HEK293 (cell line): Measurements from ENCODE around the gene ASTN2.

Experiments
- CTCF ChIA-PET: fragments of 350-600 bp; formaldehyde crosslinking; extraction: SDS; loops from one replicate; lab custom pipeline; 2021; ENCODE audit warnings: antibody characterized with exemption; lab: Yijun Ruan, JAX
- POLR2A ChIA-PET: fragments of 300-600 bp; formaldehyde crosslinking; extraction: SDS; loops from one replicate; lab custom pipeline; 2020; ENCODE audit warnings: antibody characterized with exemption, inconsistent platforms; lab: Yijun Ruan, JAX
- H3K27ac ChIP-seq: fragments of 200-500 bp; sonication (Bioruptor generic); 2 replicates; pipeline ENCODE4 v1.5.1; 2014; ENCODE audit warnings: low read depth, low read length, control low read depth, inconsistent platforms; ENCODE audit errors: extremely low read depth
- H3K36me3 ChIP-seq, 2 experiments: fragments of 200-500 bp in 1 of 2; sonication (Bioruptor generic) in 1 of 2; 1 replicate in 1 of 2; 2 replicates in 1 of 2; pipeline ENCODE4 v1.5.1; 2014 to 2017; ENCODE audit warnings: inconsistent platforms in 2 of 2, low read length in 2 of 2; ENCODE audit not compliant: control insufficient read depth in 2 of 2, insufficient read depth in 1 of 2
- H3K4me1 ChIP-seq: fragments of 200-500 bp; sonication (Bioruptor generic); 2 replicates; pipeline ENCODE4 v1.5.1; 2014; ENCODE audit warnings: mild to moderate bottlenecking, low read length, inconsistent platforms; ENCODE audit not compliant: control insufficient read depth, insufficient read depth
- H3K4me3 ChIP-seq: 2 replicates; pipeline ENCODE4 v1.5.1; 2011; ENCODE audit warnings: low read depth, mild to moderate bottlenecking, control low read depth, low read length, moderate library complexity
- H3K9me3 ChIP-seq: fragments of 200-500 bp; sonication (Bioruptor generic); 2 replicates; pipeline ENCODE4 v1.5.1; 2014; ENCODE audit warnings: low read depth, low read length, inconsistent platforms; ENCODE audit not compliant: control insufficient read depth, insufficient read depth
- ATF2 ChIP-seq: fragments of 450-650 bp; formaldehyde crosslinking; IDR thresholded peaks from 2 replicates; pipeline ENCODE4 v1.5.1; 2016; ENCODE audit warnings: missing biosample characterization, missing genetic modification characterization, low read depth
- CTCF ChIP-seq: fragments of 450-650 bp; formaldehyde crosslinking; IDR thresholded peaks from 2 replicates; pipeline ENCODE4 v1.5.1; 2016; ENCODE audit warnings: missing biosample characterization, missing genetic modification characterization
- EGR2 ChIP-seq: fragments of 450-650 bp; formaldehyde crosslinking; IDR thresholded peaks from 2 replicates; pipeline ENCODE4 v1.5.1; 2016; ENCODE audit warnings: low read depth, missing biosample characterization, missing genetic modification characterization
- GFI1B ChIP-seq: fragments of 450-650 bp; formaldehyde crosslinking; IDR thresholded peaks from 2 replicates; pipeline ENCODE4 v1.5.1; 2016; ENCODE audit warnings: missing biosample characterization, missing genetic modification characterization
- HOXD13 ChIP-seq: sonication (generic); formaldehyde crosslinking; IDR thresholded peaks from 2 replicates; pipeline ENCODE4 v1.8.0; 2022; ENCODE audit warnings: missing genetic modification reagents, borderline replicate concordance
- KLF16 ChIP-seq: fragments of 450-650 bp; formaldehyde crosslinking; IDR thresholded peaks from 2 replicates; pipeline ENCODE4 v1.5.1; 2017; ENCODE audit warnings: missing biosample characterization, missing genetic modification characterization
- REST ChIP-seq: fragments of 450-650 bp; formaldehyde crosslinking; IDR thresholded peaks from 2 replicates; pipeline ENCODE4 v1.5.1; 2016; ENCODE audit warnings: missing biosample characterization, missing genetic modification characterization
- ZBTB21 ChIP-seq: fragments of 450-650 bp; formaldehyde crosslinking; IDR thresholded peaks from 2 replicates; pipeline ENCODE4 v1.5.1; 2017; ENCODE audit warnings: missing biosample characterization, missing genetic modification characterization
- ZNF138 ChIP-seq: fragments of 450-650 bp; formaldehyde crosslinking; IDR thresholded peaks from 2 replicates; pipeline ENCODE4 v1.5.1; 2016; ENCODE audit warnings: missing biosample characterization, missing genetic modification characterization, borderline replicate concordance
- ZNF148 ChIP-seq: fragments of 450-650 bp; formaldehyde crosslinking; IDR thresholded peaks from 2 replicates; pipeline ENCODE4 v1.5.0; 2017; ENCODE audit warnings: missing biosample characterization, missing genetic modification characterization, borderline replicate concordance
- ZNF214 ChIP-seq: fragments of 450-650 bp; formaldehyde crosslinking; IDR thresholded peaks from 2 replicates; pipeline ENCODE4 v1.5.1; 2017; ENCODE audit warnings: missing biosample characterization, mild to moderate bottlenecking, missing genetic modification characterization, borderline replicate concordance
- ZNF324 ChIP-seq: fragments of 450-650 bp; formaldehyde crosslinking; IDR thresholded peaks from 2 replicates; pipeline ENCODE4 v1.5.1; 2016; ENCODE audit warnings: missing biosample characterization, missing genetic modification characterization
- ZNF335 ChIP-seq: fragments of 450-650 bp; formaldehyde crosslinking; conservative IDR thresholded peaks from 2 replicates; pipeline ENCODE4 v1.5.1; 2016; ENCODE audit warnings: missing biosample characterization, missing genetic modification characterization
- ZNF518A ChIP-seq: fragments of 450-650 bp; formaldehyde crosslinking; conservative IDR thresholded peaks from 2 replicates; pipeline ENCODE4 v1.5.1; 2016; ENCODE audit warnings: low read depth, missing biosample characterization, missing genetic modification characterization
- ZNF560 ChIP-seq: fragments of 450-650 bp; formaldehyde crosslinking; IDR thresholded peaks from 2 replicates; pipeline ENCODE4 v1.5.1; 2017; ENCODE audit warnings: missing biosample characterization, missing genetic modification characterization, borderline replicate concordance
- ZNF610 ChIP-seq: fragments of 450-650 bp; formaldehyde crosslinking; IDR thresholded peaks from 2 replicates; pipeline ENCODE4 v1.5.1; 2016; ENCODE audit warnings: missing biosample characterization, missing genetic modification characterization, borderline replicate concordance
- ZNF629 ChIP-seq: fragments of 450-650 bp; formaldehyde crosslinking; IDR thresholded peaks from 2 replicates; pipeline ENCODE4 v1.5.1; 2017; ENCODE audit warnings: missing biosample characterization, missing genetic modification characterization
- ZNF777 ChIP-seq: fragments of 450-650 bp; formaldehyde crosslinking; IDR thresholded peaks from 2 replicates; pipeline ENCODE4 v1.5.1; 2017; ENCODE audit warnings: missing biosample characterization, missing genetic modification characterization, borderline replicate concordance
- ZNF791 ChIP-seq: fragments of 450-650 bp; formaldehyde crosslinking; IDR thresholded peaks from 2 replicates; pipeline ENCODE4 v1.5.1; 2016; ENCODE audit warnings: missing biosample characterization, missing genetic modification characterization
- ZSCAN30 ChIP-seq: fragments of 450-650 bp; IDR thresholded peaks from 2 replicates; pipeline ENCODE4 v1.5.1; 2018; ENCODE audit warnings: missing biosample characterization, mild to moderate bottlenecking, missing genetic modification characterization, moderate library complexity

ASTN2 gene

GRCh38 chr9:116468793-116469527, 945.9 kb downstream of the ASTN2 start:
- CTCF ChIA-PET, result interaction anchor here (0.9 kb wide), 1 partner anchor 23 kb away, joined by 3 read pairs; no protein-coding TSS in a partner anchor
- no peak overlapping the region for H3K4me3 ChIP-seq
- no peaks in the 10 kb centered on the region for H3K36me3 ChIP-seq
- POLR2A ChIA-PET, result no interaction called here
- no peak overlapping the region for H3K27ac ChIP-seq
- H3K4me1 ChIP-seq, result no peaks in the 10 kb centered on the region
- no peaks in the 10 kb centered on the region for H3K9me3 ChIP-seq
- TF ChIP-seq ZNF629 (tag by site-specific recombination) (peak; percentile 62), GFI1B (tag by site-specific recombination) (no peak), ZNF138 (no peak), ZNF610 (tag by site-specific recombination) (no peak), HOXD13 (no peak), ATF2 (peak; percentile 91), ZBTB21 (peak; percentile 56), ZNF324 (no peak)

- no peaks in the 10 kb centered on the region for H3K4me1 ChIP-seq
- H3K4me3 ChIP-seq, result no peak overlapping the region
- H3K9me3 ChIP-seq, result no peaks in the 10 kb centered on the region
- H3K36me3 ChIP-seq, result no peaks in the 10 kb centered on the region
- ChIA-PET CTCF (interaction anchor here (0.6 to 0.8 kb wide), 2 partner anchors 26 to 312 kb away, joined by 3 to 4 read pairs; no protein-coding TSS in a partner anchor), POLR2A (no interaction called here)
- H3K27ac ChIP-seq, result no peak overlapping the region
- TF ChIP-seq ZNF560 (tag by site-specific recombination) (no peak), REST (tag by site-specific recombination) (no peak), KLF16 (tag by site-specific recombination) (no peak), CTCF (tag by site-specific recombination) (no peak), ZNF335 (tag by site-specific recombination) (no peak), ZNF214 (tag by site-specific recombination) (no peak), ZNF148 (tag by site-specific recombination) (no peak), ZNF518A (tag by site-specific recombination) (no peak), EGR2 (tag by site-specific recombination) (no peak), ZNF791 (tag by site-specific recombination) (no peak), ZNF777 (tag by site-specific recombination) (no peak), ZSCAN30 (no peak)
These were observed 946.5 kb downstream of the ASTN2 start for GRCh38 chr9:116468369-116468768.
